HG02623 (cell line): ENCODE results near the gene MSI2.

ENCODE experiments used
- ATAC-seq: cut with Tn5 transposase; IDR thresholded peaks from one replicate; pipeline ENCODE4 v1.9.1; 2021; ENCODE audit warnings: moderate library complexity; ENCODE audit not compliant: unreplicated experiment

MSI2 gene

GRCh38 chr17:57448759-57449283 lies 192.5 kb downstream of the MSI2 start:
- no peak for ATAC-seq

GRCh38 chr17:57451191-57451590 lies 194.9 kb downstream of the MSI2 start:
- ATAC-seq, result no peak

- ATAC-seq, result no peak
These were observed 195.3 kb downstream of the MSI2 start for GRCh38 chr17:57451643-57452042.

DNA sequence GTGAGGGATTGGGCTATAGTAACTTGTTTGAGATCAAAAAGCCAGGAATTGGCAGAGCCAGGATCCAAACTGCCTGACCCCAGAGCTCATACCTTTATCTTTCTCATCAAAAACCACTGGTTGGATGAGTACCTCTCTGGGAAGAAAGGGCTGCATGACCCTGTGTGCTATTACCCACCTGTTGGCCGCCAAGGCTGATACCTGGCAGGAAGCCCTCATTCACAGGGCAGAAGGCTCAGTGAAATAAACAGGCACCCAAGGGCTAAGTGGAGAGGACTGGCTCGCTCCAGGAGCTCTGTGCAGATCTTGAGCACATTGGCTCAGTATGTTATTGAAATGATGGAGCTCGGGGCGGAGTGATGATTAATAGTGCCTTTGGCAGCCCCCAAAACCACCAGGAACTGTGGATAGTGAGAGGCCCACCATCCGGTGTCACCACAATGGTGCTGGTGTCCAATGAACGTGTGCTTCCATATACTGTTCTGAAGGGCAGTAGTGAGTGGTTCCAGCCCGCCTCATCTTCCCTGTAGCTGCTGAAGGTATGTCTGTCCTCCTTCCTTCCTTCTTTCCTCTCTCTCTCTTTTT lies 197.6 kb downstream of the MSI2 start:
- no peak for ATAC-seq

GRCh38 chr17:57454729-57455062 lies 198.4 kb downstream of the MSI2 start:
- ATAC-seq, result no peak

DNA sequence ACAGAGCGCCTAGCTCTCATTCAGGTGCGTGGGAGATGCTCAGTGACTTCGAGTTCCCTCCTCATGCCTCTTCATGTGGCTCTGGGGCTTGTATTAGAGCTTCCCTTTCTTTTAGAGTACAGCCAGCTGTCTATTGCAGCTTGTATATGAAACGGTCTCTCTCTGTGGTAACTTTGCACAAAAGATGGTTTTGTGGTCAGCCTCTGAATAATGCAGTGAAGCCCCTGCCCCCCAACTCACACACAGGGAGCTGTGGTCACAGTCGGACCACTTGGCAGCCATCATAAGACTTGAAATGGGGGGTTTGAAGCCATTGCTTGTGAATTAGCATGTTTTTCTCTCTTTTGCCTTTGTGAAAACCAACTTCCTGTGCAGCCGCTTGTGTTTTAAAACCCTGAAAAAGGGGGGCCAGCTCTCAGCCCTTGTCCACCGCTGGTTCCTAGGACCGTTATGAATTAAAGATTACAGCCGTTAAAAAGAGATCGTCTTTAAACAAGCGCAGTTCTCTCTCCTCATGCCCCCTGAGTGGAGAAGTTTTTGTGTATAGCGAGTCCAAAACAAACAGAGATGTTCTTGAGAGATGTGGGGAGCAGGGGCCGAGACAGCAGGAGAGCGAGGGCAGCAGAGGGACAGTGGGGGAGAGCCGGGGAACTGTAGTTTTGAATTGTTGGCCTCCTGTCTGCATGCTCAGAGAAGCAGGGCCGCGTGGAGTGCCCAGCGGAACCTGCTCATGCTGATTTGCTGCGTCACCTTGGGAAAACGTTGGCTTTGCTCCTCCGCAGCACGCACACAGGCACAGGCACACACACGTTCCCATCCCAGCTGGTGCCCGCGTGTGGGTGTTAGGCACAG lies 199.0 kb downstream of the MSI2 start:
- peak; percentile 62 for ATAC-seq

GRCh38 chr17:57456622-57457021 lies 200.3 kb downstream of the MSI2 start:
- no peak for ATAC-seq

- no peak for ATAC-seq
These were observed 200.9 kb downstream of the MSI2 start for GRCh38 chr17:57457188-57457587.

- ATAC-seq, result no peak
These were observed 202.5 kb downstream of the MSI2 start for GRCh38 chr17:57458718-57459285.

DNA sequence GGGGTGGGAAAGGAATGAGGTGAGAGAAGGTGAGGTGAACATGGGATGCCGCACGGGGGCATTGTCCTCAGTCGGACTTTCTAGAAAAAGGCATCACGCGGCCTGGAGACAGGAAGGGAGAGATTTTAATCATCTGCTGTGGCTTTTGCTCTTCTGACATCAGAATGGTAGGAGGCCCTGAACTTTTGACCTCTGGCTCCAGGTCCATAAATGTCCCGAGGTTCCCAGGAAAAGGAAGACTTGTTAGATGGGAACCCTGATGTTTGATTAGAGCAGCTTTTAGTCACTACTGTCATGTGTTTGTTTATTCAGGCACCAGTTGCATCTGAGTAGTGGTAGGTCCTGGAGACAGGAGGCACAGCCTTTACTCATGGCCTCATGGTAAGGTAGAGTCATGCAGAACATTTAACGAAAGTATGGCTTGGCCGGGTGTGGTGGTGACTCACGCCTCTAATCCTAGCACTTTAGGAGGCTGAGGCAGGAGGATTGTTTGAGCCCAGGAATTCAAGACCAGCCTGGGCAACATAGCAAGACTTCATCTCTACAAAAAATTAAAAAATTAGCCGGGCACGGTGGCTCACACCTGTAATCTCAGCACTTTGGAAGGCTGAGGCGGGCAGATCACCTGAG lies 203.1 kb downstream of the MSI2 start:
- ATAC-seq, result no peak

DNA sequence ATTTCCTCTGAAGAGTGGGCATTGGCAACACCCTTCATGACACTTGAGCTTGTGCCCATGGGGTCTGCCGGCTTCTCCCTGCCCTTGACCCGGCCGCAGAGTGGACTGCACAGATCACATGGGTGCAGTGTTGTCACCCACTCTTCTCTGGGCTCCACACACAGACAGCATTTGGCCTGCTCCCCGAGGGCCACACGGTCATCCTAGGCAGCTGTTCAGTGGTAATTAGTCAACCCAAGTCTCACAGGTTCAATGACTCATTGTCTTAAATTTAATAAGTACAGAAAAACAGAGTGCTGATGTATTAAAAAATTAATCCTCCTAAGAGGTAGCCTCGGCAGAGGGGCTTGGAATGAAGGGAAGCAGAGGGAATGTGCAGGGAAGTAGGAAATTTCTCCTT lies 204.8 kb downstream of the MSI2 start:
- ATAC-seq, result no peak

DNA sequence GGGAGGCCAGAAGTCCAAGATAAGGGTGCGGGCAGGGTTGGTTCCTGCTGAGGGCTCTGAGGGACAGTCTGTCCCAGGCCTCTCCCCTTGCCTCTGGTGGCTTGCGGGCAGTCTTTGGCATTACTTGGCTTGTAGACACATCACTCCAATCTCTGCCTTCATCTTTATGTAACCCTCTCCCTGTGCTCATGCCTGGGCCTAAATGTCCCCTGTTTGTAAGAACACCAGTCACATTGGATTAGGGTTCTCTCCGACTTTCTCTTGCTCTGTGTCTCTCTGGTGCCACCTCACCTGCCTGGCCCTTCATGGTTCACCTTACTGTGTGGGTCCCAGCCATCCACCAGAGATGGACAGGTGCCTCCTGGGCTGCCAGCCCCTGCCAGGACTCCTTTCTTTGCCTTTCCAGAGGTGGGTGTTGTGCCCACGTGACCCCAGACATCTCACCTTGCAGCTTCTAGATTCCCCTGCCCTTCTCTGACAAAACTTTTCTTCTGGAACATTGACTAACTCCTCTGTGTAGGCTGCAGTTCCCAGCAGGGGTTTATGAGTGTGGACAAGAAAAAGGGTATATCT lies 205.8 kb downstream of the MSI2 start:
- ATAC-seq, result no peak

- ATAC-seq, result peak; percentile 76
These were observed 207.0 kb downstream of the MSI2 start for GRCh38 chr17:57463103-57463885.

GRCh38 chr17:57464191-57464864 lies 208.0 kb downstream of the MSI2 start:
- ATAC-seq, result no peak

- ATAC-seq, result no peak
These were observed 209.3 kb downstream of the MSI2 start for GRCh38 chr17:57465610-57466009.

GRCh38 chr17:57466017-57466471 lies 209.7 kb downstream of the MSI2 start:
- ATAC-seq, result no peak

GRCh38 chr17:57466521-57466920 lies 210.2 kb downstream of the MSI2 start:
- no peak for ATAC-seq

GRCh38 chr17:57467226-57467625 lies 210.9 kb downstream of the MSI2 start:
- ATAC-seq, result no peak

GRCh38 chr17:57467801-57468200 lies 211.5 kb downstream of the MSI2 start:
- ATAC-seq, result no peak
